Measurements from ENCODE around the gene RAB12.
"Not testable (repeated sequence)": the region's sequence is repeated elsewhere in the genome, so short reads cannot be mapped to it uniquely, and the experiment has no call there.

RAB12 gene

GRCh38 chr18:8647359-8647758 lies 38.1 kb downstream of the RAB12 start:
- DNase-seq (ENCODE audit: low spot score) = not testable (repeated sequence)

DNA sequence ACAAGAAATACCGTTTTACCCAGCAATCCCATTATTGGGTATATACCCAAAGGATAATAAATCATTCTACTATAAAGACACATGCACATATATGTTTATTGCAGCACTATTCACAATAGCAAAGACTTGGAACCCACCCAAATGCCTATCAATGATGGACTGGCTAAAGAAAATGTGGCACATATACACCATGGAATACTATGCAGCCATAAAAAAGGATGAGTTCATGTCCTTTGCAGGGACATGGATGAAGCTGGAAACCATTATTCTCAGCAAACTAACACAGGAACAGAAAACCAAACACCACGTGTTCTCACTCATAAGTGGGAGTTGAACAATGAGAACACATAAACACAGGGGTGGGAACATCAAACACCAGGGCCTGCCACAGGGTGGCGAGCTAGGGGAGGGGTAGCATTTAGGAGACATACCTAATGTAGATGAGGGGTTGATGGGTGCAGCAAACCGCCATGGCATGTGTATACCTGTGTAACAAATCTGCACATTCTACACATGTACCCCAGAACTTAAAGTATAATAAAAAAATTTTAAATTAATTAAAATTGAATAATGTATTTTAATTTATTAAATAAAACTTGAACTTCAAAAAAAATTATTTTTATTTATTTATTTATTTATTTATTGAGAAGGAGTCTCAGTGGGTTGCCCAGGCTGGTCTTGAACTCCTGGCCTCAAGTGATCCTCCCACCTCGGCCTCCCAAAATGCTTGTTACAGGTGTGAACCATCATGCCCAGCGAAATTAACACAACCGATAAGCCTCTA lies 42.4 kb downstream of the RAB12 start:
- DNase-seq (ENCODE audit: low spot score) = not testable (repeated sequence)

GRCh38 chr18:8654503-8655451 lies 45.5 kb downstream of the RAB12 start:
- DNase-seq (ENCODE audit: low spot score) = peak; percentile 34

DNA sequence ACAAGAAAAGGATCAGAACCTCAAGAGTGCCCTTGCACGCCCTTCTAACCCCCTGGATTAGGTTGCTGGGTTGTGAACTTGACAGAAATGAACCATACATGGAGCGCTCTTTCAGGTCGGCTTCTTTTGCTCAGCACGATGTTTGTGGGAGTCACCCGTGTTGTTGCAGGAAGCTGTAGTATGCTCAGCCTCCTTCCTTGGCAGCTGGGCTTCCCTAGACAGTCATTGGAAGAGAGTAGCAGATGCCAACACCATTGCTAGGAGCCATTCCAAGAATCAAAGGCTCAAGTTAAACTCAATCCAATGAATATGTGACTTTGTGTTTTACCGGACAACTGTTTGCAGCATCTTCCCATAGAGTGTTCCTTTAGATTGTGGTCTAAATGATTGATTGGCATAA lies 47.0 kb downstream of the RAB12 start:
- DNase-seq (ENCODE audit: low spot score) = no peak

DNA sequence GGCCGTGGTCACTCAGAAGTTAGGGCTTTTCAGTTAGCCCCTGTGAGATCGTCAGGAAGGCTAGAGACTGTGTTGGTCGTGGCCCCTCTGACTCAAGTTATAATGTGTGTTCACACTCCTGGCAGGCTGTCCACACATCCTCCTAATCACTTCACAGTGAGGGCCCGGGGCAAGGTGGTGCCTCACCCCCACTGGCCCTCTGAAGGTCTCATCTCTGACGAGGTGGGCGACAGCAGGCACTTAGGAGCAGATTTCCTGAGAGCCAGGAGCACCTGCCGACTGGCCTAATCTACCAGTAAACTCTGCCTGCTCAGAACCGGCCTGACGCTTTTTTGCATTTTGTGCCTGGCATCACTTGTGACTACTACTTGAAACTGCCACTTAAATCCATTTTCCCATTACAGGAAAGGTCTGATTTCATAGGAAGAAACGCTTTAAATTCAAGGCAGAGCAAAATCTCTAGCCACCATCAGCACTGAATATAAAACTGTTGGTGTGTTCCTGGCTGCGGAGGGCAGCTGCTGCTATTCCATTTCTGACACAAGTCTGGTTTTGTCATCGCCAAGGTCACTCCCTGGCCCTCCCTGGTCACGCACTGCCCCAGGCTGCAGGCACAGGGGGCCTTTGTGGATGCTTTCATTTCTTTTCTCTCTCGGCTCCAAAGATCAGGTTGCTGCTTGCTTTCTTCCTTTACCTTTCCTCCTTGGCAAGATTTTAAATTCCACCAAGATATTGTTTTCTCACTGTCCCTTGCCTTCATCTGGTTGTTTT lies 48.0 kb downstream of the RAB12 start:
- no peak for DNase-seq (ENCODE audit: low spot score)

DNA sequence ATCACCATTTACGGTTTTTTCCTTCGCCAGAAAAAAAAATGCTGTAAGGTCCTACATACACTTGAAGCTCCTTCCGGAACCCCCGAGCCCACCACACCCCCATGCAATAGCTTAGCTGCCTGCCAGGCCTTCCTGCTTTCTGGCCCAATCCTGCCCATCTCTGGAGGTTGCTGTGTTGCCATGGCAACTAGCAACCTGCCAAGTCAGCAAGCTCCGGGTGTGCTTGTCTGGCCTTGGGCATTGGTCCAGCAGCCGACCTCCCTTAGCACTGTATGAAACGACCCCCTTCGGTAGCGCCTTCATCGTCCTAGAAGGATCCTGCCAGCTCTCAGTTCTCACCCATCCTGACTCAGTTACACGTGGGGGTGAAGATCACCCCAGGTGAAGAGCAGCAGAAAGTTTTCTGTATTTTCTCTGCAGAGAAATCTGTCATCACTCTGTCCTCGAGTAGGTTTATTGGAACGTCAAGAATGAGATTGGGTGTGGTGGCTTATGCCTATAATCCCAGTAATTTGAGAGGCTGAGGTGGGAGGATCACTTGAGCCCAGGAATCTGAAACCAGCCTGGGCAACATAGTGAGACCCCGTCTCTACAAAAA lies 48.7 kb downstream of the RAB12 start:
- DNase-seq (ENCODE audit: low spot score) = no peak

- no peak for DNase-seq (ENCODE audit: low spot score)
These were observed 49.7 kb downstream of the RAB12 start for GRCh38 chr18:8658858-8659485.

DNA sequence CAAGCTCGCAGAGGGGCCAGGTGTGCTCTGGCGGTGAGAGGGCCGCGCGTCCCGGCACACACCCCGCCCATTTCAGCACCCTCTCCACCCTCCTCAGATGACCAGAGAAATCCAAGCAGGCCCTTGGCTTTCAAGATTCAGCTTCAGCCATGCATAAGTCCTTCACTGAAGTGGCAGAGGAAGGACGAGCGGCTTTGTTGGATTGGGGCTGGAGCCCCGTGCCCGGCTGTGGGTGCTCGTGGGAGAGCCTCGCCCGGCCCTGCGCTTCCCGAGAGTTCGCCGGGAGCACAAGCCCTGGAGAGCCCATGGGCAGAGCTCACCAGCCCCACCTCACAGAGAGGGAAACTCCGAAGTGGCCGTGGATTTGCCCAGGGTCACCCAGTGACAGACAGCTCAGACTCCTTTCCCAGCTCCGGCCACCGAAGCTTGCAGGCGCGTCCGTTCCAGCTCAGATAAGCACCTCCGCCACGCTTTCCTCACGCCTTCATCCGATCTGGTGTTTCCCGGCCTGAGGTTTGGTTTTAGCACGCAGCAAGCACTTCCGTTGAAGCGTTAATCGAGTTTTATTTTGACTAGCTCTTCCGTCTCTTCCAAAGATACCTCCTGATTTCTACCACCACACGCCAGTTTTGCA lies 50.5 kb downstream of the RAB12 start:
- no peak for DNase-seq (ENCODE audit: low spot score)

DNA sequence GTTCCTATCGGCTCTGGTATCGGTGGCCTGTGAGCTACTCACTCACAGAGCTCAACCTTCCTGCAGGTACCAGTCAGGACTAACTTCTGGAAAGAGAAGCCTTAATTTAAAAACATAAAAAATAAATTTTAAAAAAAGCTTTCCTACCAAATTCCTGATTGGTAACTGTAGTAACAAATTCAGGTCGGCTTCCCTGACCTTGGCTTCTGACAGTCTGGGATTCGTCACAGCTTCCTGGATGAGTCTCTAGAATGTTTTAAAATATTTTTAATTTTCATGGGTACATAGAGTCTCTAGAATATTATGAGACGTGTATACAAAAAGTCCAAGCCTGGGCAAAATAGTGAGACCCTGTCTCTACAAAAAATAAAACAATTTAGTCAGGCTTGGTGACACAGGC lies 51.1 kb downstream of the RAB12 start:
- no peak for DNase-seq (ENCODE audit: low spot score)

GRCh38 chr18:8661754-8662559 lies 52.7 kb downstream of the RAB12 start:
- no peak for DNase-seq (ENCODE audit: low spot score)

- no peak for DNase-seq (ENCODE audit: low spot score)
These were observed 53.5 kb downstream of the RAB12 start for GRCh38 chr18:8662560-8663255.

DNA sequence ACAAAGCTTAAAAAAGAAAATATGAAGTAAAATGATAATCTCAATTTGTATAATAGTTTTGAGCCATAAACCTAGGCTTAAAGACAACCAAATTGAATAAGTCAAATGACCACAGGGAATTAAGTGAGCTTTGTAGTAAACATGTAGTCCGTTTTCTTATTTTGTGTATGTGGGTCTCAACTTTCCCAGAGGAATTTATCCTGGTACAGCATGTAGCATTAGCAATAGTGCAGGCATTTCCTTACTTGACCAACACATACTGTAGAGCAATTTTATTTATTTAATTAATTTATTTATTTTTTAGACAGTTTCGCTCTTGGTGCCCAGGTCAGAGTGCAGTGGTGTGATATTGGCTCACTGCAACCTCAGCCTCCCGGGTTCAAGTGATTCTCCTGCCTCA lies 58.6 kb downstream of the RAB12 start:
- DNase-seq (ENCODE audit: low spot score) = no peak

DNA sequence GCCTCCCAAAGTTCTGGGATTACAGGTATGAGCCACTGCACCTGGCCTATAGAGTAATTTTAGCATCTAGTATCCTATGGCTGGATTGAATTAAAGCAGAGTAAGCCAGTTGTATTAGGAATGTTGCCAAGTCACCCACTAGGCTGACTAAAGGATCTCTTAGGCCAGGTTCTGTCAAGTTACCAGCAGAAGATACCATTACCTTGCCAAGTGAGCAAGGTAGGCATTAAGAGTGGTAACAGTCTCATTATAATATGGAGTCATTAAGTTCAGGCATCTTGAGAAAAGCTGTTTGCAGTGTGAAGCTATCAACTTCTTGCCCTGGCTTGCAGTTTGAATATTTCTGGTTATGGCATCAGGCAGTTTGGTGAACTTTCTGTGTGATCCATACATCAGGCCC lies 59.1 kb downstream of the RAB12 start:
- no peak for DNase-seq (ENCODE audit: low spot score)

- DNase-seq (ENCODE audit: low spot score) = no peak
These were observed 60.3 kb downstream of the RAB12 start for GRCh38 chr18:8669571-8669970.

DNA sequence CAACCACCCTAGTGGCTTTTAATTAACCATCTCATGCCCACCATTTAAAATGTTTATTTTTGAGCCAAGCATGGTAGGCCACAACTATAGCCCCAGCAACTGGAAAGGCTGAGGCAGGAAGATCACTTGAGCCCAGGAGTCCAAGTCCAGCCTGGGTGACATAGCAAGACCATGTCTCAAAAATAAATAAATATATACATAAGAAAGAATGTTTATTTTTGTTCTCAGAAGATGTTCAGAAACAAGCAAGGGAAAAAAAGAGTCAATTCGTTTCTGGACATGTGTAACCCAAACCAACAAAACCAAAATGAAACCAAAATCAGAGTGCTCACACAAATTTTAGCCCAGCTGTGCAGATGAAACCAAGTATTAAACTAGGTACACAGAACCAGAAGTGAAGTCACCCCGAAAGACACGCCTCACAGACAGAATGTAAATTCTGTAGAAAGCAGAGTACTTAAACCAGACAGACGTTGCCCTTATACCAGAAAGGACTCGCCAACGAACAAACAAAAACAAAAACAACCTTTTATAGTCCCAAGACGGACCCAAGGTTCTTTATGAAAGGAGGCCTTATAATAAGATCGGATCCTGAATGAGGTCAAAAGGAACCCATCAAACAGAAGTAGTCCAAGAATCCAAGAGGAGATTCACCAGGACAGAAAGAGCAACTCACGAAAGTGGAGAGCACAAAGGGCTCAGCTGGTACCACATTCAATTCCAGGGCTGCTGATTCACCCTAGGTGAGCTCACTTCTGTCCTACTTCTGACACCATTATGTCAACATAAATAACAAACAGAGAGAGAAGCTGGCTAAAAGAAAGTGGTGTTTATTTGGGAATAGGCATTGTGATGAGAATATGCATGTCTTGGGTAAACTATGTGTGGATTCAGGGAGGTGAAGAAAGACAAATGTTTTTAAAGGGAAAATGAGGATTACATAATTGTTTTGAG lies 64.3 kb downstream of the RAB12 start:
- no peak for DNase-seq (ENCODE audit: low spot score)

DNA sequence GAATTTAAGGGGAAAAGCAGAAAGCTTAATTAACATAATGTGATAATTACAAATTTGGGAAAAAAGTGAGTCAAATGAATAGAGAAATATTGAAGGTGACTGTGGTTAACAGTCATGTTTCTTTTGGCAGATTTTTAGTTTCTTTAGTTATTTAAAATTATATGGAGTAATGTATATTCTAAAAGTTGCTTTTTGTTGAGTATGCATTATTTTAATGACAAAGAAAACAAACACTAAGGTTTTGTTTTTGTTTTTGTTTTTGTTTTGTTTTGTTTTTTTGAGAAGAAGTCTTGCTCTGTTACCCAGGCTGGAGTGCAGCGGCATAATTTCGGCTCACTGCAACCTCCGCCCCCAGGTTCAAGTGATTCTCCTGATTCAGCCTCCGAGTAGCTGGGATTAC lies 65.8 kb downstream of the RAB12 start:
- DNase-seq (ENCODE audit: low spot score) = no peak

- DNase-seq (ENCODE audit: low spot score) = no peak
These were observed 72.0 kb downstream of the RAB12 start for GRCh38 chr18:8681196-8681595.

DNA sequence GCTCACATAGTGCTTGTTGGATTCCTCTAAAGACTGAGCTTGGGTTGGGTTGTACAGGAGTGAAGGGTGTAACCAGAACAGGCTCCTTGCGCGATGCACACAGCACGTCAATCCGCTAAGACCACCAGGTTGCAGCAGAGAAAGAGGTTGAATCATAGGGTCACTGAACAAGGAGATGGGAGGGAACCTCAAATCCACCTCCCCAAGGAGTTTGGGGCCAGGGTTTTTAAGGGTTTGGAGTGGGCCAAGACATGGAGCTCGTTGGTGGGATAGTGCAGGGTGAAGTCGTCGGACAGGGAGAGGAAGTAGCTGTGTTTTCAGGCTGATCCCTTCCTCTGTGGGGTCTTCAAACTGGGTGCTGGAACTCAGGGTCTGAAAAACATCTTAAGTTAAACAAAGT lies 75.3 kb downstream of the RAB12 start:
- DNase-seq (ENCODE audit: low spot score) = no peak
